Aorta (tissue), 5 donors: Measurements from ENCODE around the gene COL4A2. TPM values are rescaled to one million over a fixed set of nuclear protein-coding genes. Genes with fewer than 3 reads are reported as not detected.
A peak's percentile ranks its signal among the peaks of the same experiment; 100 is the strongest.

Source experiments
- ATAC-seq: fragments of 200-7000 bp; cut with Tn5 transposase; one replicate; pipeline ENCODE4 v1.9.1; 2022; ENCODE audit warnings: moderate library complexity; ENCODE audit not compliant: low FRiP score
- DNase-seq, 2 donors: peaks; one replicate each; pipeline ENCODE4 v3.0.0-alpha.2; 2020
- H3K27ac ChIP-seq, 2 donors: one replicate each; pipeline ENCODE4 v1.5.1; 2013; ENCODE audit warnings: low read length in 2 of 2, mild to moderate bottlenecking in 2 of 2, moderate library complexity in 2 of 2, control low read depth in 1 of 2, inconsistent platforms in 1 of 2, low read depth in 1 of 2
- H3K27me3 ChIP-seq, 2 donors: one replicate each; pipeline ENCODE4 v1.6.1; 2013; ENCODE audit warnings: control low read depth in 1 of 2, low read length in 1 of 2, mild to moderate bottlenecking in 1 of 2, moderate library complexity in 1 of 2; ENCODE audit not compliant: insufficient read depth in 2 of 2, control insufficient read depth in 1 of 2
- H3K36me3 ChIP-seq, 2 donors: one replicate each; pipeline ENCODE4 v1.6.1; 2013; ENCODE audit warnings: control low read depth in 1 of 2, low read length in 1 of 2, mild to moderate bottlenecking in 1 of 2; ENCODE audit not compliant: insufficient read depth in 2 of 2, control insufficient read depth in 1 of 2
- H3K4me1 ChIP-seq, 2 donors: one replicate each; pipeline ENCODE4 v1.6.1; 2013; ENCODE audit warnings: low read length in 2 of 2, control low read depth in 1 of 2, mild to moderate bottlenecking in 1 of 2, moderate library complexity in 1 of 2; ENCODE audit not compliant: insufficient read depth in 2 of 2, control insufficient read depth in 1 of 2
- H3K4me3 ChIP-seq, 2 donors: one replicate each; pipeline ENCODE4 v1.5.1; 2013; ENCODE audit warnings: low read length in 2 of 2, control low read depth in 1 of 2, mild to moderate bottlenecking in 1 of 2
- H3K9me3 ChIP-seq: one replicate; pipeline ENCODE4 v1.6.1; 2013; ENCODE audit warnings: mild to moderate bottlenecking, low read length; ENCODE audit not compliant: control insufficient read depth
- WGBS, 2 donors: extraction: QIAGEN DNeasy Blood & Tissue Kit; methylation state at CpG; one replicate each; pipeline ENCODE4 v1.1.7; 2013; 5-methylcytosine and 5-hydroxymethylcytosine counted together
- intact Hi-C, 2 donors: fragments of 100-400 bp; cut with DNase I; formaldehyde crosslinking; loops; one replicate each; pipeline versions ENCODE4 v1.14.2 to v1.15.0; 2022
- polyA plus RNA-seq, 2 donors: library from polyadenylated mRNA; stranded (reverse); fragments of 200-250 nt; gene quantifications; one replicate each; pipeline ENCODE4 v1.2.3, GENCODE V29; 2013
- total RNA-seq, 2 donors: library from RNA; stranded (reverse); fragmentation: NEBNext Ultra II Directional; extraction: Animal tissue kit (Norgen Biotek cat#: 25700); gene quantifications; one replicate each; pipeline ENCODE4 v1.2.1, GENCODE V29; 2021
- donor health status: healthy with polysubstance abuse.
- donor health status: Bipolar disorder and iron deficiency.
- donor health status: DM: no; HTN: no; CAD: no.
- donor health status: DM: no; HTN: no; CAD: no.
- donor health status: DM: yes; HTN: yes; CAD: no.

Gene COL4A2
- total and polyA plus RNA-seq, 4 donors = 117 to 1,110 (median 681) TPM

DNA sequence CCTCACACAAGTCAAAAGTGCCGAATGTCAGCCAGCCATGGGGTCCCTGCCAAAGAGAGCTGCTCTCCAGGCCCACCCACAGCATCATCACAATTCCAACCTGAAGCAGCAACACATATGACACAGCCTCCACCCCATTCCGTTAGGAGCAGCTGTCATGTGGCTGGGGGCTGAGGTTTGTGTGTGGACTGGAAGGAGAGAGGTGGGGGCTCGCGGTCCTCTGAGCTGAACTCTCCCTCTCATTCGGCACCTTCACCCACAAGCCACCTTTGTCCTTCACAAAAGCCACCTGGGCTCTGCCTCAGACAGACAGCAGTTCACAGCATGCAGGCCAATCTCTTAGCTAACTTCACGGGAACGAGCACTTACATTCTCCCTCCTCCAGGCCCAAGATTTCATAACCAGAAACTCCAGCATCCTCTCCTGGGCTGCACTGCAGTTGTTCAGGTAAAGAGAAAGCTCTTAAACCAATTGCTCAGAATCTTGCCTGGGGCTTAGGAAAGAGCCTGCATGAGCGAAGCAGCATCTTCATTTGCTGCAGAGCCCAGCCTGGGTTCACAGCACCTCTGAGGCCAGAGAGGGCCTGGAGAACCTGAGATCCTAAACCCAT is 247.2 kb downstream of the COL4A2 start:
- Histone ChIP-seq H3K27ac (no peak overlapping the region), H3K4me3 (no peak overlapping the region), H3K4me1 (no peaks in the 10 kb centered on the region), H3K9me3 (no peaks in the 10 kb centered on the region), H3K36me3 (no peaks in the 10 kb centered on the region), H3K27me3 (no peaks in the 10 kb centered on the region)
- peak in 1 of 2 donors; percentile 31 for DNase-seq
- ATAC-seq = no peak
- intact Hi-C loops = no loop called here
- 87 to 94% methylated on average over 8 of the region's 8 CpGs for WGBS, 2 donors

DNA sequence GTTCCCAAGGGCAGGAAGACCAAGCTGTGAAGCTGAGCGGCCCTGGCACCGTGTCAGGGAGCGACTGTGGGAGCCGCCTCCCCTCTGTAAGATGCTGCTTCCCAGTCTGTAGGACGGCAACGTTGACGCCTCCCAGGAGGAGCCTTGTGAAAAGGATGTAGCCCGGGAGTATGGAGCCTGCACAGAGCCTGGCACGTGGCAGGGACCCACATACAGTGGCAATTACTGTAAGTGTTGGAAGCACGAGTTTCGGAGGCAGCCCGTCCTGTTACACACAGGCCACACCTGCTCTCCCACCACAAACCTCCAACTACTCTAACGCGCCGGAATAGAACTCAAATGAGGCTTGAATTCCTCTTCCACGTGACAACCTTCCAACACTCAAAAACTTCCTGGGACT is 247.9 kb downstream of the COL4A2 start:
- DNase-seq (peak in 1 of 2 donors; percentile 39), ATAC-seq (no peak)
- Histone ChIP-seq H3K4me1 (no peaks in the 10 kb centered on the region), H3K36me3 (no peaks in the 10 kb centered on the region), H3K27me3 (no peaks in the 10 kb centered on the region), H3K4me3 (no peak overlapping the region), H3K9me3 (no peaks in the 10 kb centered on the region), H3K27ac (no peak overlapping the region)
- intact Hi-C loops = loop anchor here in 1 of 2 donors (5.0 kb wide), 1 partner anchor 33 kb away; no protein-coding TSS in a partner anchor
- WGBS, 2 donors = 86 to 87% methylated on average over 15 of the region's 16 CpGs

DNA sequence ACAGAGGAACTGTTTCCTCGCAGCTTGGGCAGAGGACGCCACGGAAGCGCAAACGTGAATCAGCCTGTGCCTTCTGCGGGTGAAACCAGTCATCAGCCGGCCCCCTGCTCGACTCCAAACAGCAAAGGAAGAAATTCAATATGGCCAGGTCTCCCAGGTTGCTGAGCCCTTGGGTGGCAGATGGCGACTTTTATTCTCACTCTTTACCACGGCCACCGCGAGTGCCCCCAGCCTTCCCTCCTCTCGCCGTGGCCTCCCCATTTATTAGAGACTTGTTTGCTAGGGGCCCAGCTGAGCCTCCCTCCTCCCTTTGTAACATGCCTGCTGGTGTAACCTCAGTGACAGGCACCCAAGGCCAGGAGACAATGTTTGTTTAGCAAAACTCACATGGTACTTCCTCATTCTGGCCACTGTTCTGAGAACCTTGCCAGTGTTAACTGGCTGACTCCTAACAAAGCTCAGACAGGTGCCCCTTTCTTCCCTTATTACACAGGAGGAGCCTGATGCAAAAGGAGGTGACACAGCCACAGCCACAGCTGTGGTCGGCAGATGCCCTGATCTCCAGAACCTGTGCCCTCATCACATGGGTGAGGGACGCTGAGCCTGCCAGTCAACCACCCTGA is 248.6 kb downstream of the COL4A2 start:
- 92 to 94% methylated on average over 16 of the region's 16 CpGs for WGBS, 2 donors
- Histone ChIP-seq H3K4me3 (no peak overlapping the region), H3K36me3 (no peaks in the 10 kb centered on the region), H3K9me3 (no peaks in the 10 kb centered on the region), H3K27ac (no peak overlapping the region), H3K27me3 (no peaks in the 10 kb centered on the region), H3K4me1 (no peaks in the 10 kb centered on the region)
- peak in 1 of 2 donors; percentile 64 for DNase-seq
- no peak for ATAC-seq
- intact Hi-C loops = loop anchor here in 1 of 2 donors (5.0 kb wide), 1 partner anchor 33 kb away; no protein-coding TSS in a partner anchor

DNA sequence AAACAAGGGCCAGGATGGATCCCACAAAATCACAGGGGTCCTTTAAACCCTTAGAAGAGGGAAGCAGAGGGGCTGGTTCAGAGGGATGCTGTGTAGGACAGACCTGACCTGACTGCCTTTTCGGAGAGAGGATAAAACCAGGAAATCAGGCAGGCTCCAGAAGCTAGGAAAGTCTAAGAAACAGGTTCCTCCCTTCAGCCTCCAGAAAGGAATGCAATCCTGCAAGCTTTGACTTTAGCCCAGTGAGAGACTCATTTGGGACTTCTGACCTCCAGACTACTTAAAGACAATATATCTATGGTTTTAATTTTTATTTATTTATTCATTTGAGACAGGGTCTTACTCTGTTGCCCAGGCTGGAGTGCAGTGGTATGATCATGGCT is 249.1 kb downstream of the COL4A2 start:
- Histone ChIP-seq H3K27me3 (no peaks in the 10 kb centered on the region), H3K36me3 (no peaks in the 10 kb centered on the region), H3K4me3 (no peak overlapping the region), H3K9me3 (no peaks in the 10 kb centered on the region), H3K27ac (no peak overlapping the region), H3K4me1 (no peaks in the 10 kb centered on the region)
- DNase-seq = no peak
- ATAC-seq = no peak
- intact Hi-C loops = loop anchor here in 1 of 2 donors (5.0 kb wide), 1 partner anchor 34 kb away; no protein-coding TSS in a partner anchor
- 93 to 96% methylated on average over 1 of the region's 1 CpG for WGBS, 2 donors

DNA sequence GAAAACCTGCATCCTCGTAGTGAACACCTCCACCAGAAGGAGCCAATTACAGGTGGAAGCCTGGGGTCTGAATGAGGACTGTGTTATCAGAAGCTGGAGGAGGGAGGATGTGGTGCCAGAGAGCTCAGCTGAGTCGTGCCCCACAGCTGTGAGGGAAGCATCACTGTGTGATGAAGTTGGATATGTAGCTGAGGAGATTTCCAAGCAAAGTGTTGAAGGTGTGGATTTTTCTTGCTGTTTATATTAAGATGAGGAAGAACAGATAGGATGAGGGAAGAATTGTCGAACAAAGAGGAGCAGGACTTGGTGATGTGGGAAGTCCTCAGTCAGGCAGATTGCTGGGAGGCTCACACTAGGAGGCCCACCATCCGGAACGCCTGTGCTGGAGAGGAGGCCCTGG is 250.0 kb downstream of the COL4A2 start:
- Histone ChIP-seq H3K4me1 (no peaks in the 10 kb centered on the region), H3K36me3 (no peaks in the 10 kb centered on the region), H3K27ac (no peak overlapping the region), H3K27me3 (no peaks in the 10 kb centered on the region), H3K9me3 (no peaks in the 10 kb centered on the region), H3K4me3 (no peak overlapping the region)
- DNase-seq (peak in 1 of 2 donors; percentile 19), ATAC-seq (no peak)
- intact Hi-C loops = loop anchor here in 1 of 2 donors (5.0 kb wide), 1 partner anchor 35 kb away; no protein-coding TSS in a partner anchor
- 90 to 95% methylated on average over 5 of the region's 5 CpGs for WGBS, 2 donors

DNA sequence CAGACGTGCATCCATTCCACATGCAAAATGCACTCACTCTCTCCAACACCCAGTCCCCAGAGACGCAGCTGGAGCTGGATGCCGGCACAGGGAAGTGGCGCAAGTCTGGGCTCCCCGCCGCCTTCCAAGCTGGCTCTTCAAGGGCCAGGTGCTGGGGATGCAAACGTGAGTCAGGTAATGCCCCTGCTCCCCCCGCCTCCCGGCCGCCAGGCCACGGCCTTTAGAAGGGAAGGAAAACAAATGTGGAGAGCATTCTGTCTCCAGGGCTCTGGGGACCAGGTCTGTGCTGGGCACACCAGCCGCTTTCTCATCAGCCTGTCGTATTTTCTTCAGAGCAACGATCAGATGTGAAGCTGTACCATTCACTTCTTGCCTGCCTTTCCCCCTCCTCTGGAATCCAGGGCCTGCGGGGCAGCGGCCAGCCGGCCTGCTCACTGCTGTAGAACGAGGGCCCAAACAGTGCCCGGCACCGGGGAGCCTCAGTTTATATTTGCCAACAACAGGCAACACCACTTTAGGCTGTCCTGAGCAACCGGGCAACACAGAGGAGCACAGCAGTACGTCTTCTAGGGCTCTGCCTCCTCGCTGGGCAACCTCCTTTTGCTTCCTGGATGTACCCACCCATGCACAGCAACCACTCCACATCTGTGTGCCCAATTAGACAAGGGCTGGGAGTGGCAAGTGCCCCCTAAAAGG is 250.7 kb downstream of the COL4A2 start:
- Histone ChIP-seq H3K36me3 (no peaks in the 10 kb centered on the region), H3K9me3 (no peaks in the 10 kb centered on the region), H3K27me3 (no peaks in the 10 kb centered on the region), H3K27ac (no peak overlapping the region), H3K4me1 (no peaks in the 10 kb centered on the region), H3K4me3 (no peak overlapping the region)
- peak in 1 of 2 donors; percentile 76 for DNase-seq
- ATAC-seq = no peak
- intact Hi-C loops = loop anchor here in 1 of 2 donors (5.0 kb wide), 1 partner anchor 35 kb away; no protein-coding TSS in a partner anchor
- WGBS, 2 donors = 88 to 91% methylated on average over 23 of the region's 23 CpGs

DNA sequence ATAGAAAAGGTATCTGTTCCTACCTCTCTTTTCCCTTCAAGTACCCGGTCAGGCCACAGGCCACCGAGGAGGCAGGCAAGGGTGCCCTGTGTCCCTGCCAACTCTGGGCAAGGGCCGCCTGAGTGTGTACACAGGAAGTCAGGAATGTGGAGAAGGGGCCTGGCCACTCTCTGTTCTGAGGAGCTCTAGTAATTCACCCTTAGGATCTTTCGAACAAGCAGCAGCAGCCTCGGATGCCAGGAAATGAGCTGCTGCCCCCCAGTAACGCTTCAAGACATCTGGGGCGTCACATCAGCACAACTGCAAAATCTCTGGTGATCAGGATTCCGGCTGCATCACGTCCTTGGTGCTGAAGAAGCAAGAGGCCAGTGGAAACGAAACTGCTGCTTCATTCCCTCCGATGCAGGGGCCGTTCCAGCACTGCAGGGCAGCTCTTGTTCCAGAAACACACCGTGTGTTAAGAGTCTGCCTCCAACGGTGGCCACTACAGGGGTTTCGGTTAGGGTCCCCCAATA is 252.4 kb downstream of the COL4A2 start:
- ATAC-seq = peak; percentile 50
- H3K9me3 ChIP-seq = no peaks in the 10 kb centered on the region
- H3K4me1 ChIP-seq = no peaks in the 10 kb centered on the region
- intact Hi-C loops = loop anchor here in 1 of 2 donors (5.0 kb wide), 1 partner anchor 37 kb away; no protein-coding TSS in a partner anchor
- H3K27me3 ChIP-seq = no peaks in the 10 kb centered on the region
- peak; percentile 76 to 82 for DNase-seq
- peak overlapping the region; percentile 78 to 90 for H3K27ac ChIP-seq
- 1 to 3% methylated on average over 15 of the region's 15 CpGs for WGBS, 2 donors
- peak overlapping the region; percentile 1 to 9 for H3K4me3 ChIP-seq
- H3K36me3 ChIP-seq = no peaks in the 10 kb centered on the region

DNA sequence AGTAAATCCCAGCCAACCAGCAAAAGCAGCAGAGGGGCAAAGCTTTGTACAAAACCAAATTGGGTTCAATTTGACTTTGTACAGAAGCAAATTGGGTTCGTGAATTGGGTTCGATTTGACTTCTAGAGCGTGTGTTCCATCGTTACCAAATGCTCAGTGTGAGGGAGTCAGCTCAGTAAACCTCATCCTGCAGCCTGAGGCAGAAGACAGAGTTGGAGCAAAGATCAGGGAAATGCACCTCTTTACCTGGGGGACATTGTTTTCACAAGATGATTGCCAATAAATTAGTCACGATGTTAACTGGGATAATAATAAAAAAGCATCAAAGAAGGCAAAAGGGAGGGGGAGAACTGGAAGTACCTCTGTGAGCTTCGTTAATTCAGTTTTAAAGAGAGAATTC is 252.9 kb downstream of the COL4A2 start:
- intact Hi-C loops = loop anchor here (5.0 kb wide), 3 partner anchors 38 to 53 kb away; no protein-coding TSS in a partner anchor
- WGBS, 2 donors = 12% methylated on average over 6 of the region's 6 CpGs
- H3K4me1 ChIP-seq = no peaks in the 10 kb centered on the region
- no peaks in the 10 kb centered on the region for H3K9me3 ChIP-seq
- H3K36me3 ChIP-seq = no peaks in the 10 kb centered on the region
- no peaks in the 10 kb centered on the region for H3K27me3 ChIP-seq
- peak overlapping the region; percentile 78 to 90 for H3K27ac ChIP-seq
- no peak for DNase-seq
- ATAC-seq = no peak
- H3K4me3 ChIP-seq = peak overlapping the region; percentile 9 to 10
